Measurements from ENCODE around the gene C19orf44.
"Not testable (repeated sequence)": the region's sequence is repeated elsewhere in the genome, so short reads cannot be mapped to it uniquely, and the experiment has no call there.

The C19orf44 gene

DNA sequence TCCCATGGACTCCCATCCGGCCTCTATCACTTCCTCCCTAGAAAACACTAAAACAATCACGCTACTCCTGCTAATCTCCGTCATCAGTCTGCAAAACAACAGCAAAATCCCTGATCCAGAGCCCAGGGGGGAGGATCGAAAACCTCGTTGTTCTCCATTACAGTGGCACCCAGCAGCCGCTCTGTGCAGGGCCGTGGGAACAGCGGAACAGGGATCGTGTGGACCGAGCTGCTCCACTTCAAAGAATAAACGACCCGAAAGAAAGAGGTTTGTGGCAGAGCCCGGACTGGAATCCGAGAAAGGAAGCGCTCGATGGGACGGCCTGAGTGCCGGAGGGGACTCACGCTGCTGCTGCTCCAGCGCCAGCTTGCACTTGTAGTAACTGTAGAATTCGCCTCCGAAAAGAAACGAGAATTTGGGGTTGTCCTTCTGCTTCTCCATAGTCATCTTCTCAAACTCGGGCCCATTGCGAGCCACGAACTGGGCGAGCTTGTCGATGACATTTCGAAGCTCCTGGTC is 45.4 kb downstream of the C19orf44 start:
- no peak for FAIRE-seq

DNA sequence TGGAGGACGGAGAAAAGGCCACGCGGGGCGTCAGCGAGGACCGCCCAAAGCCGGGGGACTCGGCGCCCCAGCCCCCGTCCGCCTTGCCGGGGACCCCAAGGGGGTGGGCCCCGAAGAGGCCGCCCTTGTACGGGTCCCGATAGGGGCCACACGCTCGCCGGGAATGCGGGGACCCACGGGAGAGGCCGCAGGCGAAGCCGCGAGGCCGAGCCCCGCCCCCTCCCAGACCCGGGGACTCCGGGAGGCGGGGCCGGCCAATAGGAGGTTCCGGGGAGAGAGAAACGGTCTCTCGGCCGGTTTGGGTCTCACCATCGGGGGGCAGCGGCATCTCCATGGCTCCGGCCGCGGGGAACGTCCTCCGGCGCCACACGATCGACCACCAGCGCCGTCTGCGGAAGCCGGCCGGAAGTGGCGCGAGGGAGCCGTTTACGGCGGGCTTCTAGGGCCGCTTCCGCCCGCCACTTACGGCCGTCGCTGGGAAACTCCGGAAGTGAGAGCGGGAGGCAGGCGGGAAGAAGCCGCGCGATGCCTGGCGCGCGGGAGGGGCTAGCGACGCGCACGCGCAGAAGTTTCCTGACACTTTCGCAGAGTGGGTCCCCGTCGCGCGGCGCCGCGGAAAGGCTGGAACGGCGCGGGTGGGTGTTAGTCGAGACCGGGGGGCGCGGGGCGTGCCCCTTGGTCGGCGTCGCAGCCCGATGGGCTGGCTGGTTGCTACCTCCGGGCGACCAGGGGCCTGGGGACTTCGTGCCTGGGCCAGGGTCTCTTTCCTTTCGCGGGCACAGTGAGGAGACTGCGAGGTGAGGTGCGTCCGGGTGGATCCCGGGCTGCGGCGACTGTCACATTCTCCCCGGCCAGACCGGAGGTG is 46.1 kb downstream of the C19orf44 start, which contains the start of gene CHERP:
TSS of gene CHERP (minus strand) at position 393 of the 865 bp plus-strand sequence. CDS start at position 334, 59 bp downstream.
- FAIRE-seq, result no peak

DNA sequence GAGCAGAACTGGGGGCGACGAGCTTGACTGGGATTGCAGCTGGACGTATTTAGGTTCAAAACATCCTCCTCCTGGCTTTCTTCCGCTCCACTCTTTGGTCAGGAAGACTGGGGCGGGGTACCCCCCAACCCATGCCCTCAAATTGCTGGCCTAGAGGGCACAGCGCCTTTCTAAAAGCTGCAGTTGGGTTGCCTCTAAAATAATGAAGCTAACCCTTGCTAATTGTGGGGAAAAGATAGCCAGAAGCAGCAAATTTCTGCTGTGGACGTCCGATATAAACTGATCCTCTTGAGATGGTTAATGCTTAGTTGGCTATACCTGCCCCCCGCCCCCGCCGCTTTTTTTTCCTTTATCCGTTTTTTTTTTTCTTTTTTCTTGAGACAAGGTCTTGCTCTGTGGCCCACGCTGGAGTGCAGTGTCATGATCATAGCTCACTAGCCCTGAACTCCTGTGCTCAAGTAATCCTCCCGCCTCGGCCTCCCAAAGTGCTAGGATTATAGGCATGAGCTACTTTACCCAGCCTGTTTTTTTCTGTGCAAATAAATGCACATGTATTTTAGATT is 46.8 kb downstream of the C19orf44 start:
- FAIRE-seq, result no peak

DNA sequence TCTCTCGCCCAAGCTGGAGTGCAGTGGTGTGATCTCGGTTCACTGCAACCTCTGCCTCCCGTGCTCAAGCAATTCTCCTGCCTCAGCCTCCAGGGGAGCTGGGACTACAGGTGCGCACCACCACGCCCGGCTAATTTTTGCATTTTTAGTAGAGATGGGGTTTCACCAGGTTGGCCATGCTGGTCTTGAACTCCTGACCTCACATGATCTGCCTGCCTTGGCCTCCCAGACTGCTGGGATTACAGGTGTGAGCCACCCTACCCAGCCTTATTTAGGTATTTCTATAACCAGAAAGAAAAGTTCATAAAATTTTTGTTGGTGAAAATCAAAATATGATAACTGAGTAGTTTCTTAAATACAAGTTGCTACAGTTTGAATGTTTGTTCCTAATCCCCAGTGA is 47.5 kb downstream of the C19orf44 start:
- FAIRE-seq, result not testable (repeated sequence)

DNA sequence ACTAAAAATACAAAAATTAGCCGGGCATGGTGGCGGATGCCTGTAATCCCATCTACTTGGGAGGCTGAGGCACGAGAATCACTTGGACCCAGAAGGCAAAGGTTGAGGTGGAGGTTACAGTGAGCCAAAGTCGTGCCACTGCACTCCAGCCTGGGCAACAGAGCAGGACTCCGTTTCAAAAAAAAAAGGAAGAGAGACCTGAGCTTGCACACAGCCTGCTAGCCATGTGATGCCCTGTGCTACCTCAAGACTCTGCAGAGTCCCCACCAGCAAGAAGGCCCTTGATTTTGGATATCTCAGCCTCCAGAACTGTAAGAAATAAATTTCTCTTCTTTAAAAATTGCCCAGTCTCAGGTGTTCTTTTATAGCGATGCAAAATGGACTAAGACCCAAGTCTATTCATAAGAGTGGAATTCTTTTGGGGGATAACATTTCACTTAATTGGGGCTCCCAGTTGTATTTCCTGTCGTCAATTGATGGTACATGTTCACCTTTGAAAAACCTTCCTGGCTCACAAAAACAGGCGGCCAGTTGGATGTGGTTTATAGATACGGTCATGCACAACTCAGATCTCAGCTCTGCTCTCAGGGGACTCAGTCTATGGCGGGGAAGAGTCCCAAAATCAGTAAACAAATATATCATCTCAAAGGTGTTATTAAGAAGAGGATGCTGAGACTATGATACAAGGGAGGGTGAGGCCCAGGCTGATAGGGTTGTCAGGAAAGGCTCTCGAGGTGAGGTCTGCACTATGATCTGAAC is 48.5 kb downstream of the C19orf44 start:
- FAIRE-seq, result no peak

DNA sequence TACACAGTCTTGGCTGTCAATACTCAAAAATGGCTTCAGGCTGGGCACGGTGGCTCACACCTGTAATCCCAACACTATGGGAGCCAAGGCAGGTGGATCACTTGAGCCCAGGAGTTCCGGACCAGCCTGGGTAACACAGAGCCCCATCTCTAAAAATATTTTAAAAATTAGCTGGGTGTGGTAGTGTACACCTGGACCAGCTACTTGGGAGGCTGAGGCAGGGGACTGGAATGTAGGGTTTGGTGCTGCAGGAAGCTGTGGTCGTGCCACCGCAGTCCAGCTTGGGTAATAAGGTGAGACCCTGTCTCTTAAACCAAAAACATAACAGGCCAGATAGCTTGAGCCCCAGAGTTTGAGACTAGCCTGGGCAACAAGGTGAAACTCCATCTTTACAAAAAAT is 52.8 kb downstream of the C19orf44 start:
- no peak for FAIRE-seq

DNA sequence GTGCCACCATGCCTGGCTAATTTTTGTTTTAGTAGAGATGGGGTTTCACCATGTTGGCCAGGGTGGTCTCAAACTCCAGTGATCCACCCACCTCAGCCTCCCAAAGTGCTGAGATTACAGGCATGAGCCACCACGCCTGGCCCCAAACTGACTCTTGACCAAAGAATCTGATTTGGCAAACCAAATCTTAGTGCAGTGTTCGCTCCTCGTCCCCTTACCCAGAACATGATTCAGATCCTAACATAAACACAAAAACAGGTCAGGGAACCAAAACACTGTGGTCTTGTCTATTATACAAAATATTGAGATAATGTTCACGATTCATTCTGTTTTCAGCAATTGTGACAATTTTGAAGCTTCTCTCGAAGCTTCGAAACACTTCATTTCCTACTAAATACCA is 55.7 kb downstream of the C19orf44 start:
- FAIRE-seq, result not testable (repeated sequence)

DNA sequence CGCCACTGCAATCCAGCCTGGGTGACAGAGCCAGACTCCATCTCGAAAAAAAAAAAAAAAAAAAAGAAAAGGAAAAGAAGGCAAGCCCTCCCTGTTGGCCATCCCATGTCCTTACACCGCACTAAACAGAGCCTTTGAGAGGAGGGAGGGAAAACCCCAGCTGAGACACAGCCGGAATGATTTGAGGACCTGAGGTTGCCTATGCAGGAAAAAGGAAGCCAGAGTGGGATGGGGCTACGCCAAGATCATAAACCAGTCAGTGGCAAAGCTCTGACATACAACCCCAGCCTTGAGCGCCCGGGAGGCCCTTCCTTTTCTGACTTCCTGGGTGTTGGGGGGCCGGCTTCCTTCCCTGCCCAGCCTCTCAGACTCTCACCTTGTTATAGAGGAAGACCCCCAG is 58.6 kb downstream of the C19orf44 start:
- FAIRE-seq, result no peak

DNA sequence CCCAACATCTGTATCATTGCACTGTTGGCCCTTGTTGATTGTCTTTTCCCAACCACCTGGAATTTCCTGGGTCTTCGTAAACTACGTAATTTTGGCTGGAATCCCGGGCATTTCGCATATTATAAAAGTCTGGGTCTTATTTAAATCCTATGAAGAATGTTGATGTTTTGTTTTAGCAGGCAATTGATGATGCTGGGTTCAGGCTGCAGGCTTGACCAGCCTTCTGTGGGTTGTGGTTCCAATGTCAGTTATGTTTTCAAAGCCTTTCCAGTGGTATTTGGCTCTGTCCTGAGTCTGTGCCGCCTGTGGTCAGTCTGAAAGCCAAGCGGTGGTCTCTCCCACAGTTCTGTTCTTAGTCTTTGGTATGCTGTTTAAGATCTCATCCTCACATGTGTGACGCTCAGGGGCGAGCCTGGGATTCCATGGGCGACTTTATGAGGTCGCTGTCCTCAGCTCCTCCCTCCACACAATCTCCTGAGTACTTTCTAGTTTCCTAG is 63.6 kb downstream of the C19orf44 start:
- no peak for FAIRE-seq

DNA sequence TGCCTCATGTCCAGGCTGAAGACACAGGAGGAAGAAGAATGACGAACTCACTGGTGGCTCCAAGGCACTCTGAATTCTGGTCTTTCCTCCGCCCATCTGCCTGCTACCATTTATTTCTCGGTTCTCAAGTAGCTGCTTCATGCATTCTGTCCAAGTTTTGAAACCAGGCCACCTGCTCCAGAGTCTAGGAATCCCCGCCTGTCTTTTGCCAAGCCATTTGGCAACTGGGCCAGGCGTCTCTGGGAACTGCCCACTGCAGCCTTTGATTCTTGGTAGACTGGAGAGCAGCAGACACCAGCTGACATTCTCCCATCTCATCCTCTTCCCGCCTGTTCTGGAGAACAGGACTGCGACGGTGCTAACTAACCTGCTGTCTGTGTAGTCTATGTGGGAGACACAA is 65.2 kb downstream of the C19orf44 start:
- FAIRE-seq, result no peak

DNA sequence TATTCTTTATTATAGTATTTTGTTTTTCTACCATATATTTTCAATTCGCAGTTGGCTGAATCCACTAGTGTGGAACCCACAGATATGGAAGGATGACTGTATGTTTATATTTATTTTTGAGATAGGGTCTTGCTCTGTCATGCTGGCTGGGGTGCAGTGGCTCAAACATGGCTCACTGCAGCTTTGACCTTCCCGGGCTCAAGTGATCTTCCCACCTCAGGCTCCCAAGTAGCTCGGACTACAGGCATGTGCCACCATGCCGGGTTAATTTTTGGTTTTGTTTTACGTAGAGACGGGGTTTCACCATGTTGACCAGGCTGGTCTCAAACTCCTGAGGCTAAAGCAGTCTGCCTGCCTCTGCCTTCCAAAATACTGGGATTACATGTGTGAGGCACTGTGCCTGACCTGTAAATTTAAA is 66.4 kb downstream of the C19orf44 start:
- FAIRE-seq, result no peak

DNA sequence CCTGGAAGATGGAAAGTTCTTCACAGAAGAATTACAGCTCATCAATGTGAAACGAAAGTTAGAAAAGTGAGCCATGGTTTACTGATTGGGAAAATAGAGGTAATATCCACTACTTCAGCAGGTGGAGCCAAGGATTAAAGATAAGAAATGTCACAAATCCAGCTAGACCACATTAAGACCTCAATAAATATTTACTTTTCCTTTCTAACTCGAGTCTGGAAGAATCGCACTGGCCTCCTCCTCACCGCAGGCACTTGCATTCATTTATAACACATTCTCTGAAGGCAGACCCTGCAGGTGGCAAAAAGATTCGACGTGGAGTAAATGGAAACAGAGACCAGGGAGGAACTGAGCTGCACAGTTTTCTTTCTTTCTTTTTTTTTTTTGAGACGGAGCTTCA is 68.6 kb downstream of the C19orf44 start:
- no peak for FAIRE-seq

DNA sequence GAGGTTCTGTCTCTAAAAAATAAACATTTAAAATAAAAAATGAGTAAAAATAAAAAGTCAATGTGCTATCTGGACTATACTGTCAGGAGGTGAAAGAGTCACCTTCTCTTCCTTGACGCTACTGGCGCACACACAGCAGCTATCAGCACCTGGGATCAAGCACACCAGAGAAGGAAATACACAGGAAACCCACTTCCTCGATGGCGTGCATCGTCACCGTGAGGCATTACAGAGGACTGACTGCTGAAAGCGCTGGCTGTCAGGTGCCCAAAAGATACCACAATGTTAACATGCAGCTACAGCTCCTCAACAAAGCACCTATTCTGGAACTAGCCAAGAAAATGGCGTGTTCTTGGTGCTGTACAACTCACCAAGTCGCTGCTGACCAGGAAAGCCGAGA is 70.0 kb downstream of the C19orf44 start:
- no peak for FAIRE-seq

DNA sequence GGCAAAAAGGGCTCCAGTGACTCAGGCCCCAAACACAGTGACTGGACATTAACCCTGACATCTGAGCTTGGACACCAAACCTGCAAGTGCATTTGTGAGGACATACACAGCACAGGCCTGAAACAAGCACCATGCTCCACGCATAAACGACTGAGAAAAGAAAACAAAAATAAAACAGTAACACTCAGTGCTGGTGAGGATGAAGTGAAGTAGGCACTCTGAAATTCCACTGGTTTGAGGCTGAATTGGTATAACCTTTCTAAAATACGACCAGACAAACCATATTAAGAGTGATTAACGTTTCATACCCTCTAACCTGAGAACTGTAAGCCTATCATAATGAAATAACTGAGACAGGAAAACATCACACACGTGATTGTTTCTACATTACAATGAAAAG is 70.5 kb downstream of the C19orf44 start:
- FAIRE-seq, result no peak

DNA sequence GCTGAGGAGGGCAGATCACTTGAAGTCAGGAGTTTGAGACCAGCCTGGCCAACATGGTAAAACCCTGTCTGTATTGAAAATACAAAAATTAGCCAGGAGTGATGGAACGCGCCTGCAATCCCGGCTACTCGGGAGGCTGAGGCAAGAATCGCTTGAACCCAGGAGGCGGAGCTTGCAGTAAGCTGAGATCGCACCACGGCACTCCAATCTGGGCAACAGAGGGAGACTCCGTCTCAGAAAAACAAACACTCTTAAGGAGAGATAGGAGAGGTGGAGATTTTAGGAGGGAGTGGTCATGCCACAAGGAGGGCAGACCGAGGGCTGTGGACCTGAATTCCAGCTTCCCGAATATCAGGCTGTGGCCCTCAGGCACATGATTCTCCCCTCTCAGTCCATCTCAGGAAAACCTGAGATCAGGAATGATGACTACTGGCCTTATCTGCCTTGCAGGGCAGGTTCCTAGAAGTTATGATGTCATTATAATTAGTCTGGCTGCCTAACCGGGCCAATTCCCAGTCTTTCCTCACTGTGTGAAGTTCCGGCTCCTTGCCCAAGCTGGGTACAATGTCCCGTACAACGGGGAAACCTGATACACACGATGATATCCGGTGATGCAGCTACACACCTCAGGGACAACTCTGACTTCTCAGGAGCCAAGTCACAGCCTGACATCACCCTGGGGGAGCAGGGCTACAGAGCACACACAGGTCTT is 73.6 kb downstream of the C19orf44 start:
- FAIRE-seq, result no peak
